ENCODE results near the gene BMP5.

- TF ChIP-seq POLR2AphosphoS5 (IDR thresholded peaks at IDR 0.05), result no peak
- TF ChIP-seq CTCF (IDR thresholded peaks at IDR 0.05), result no peak
- no peak for TF ChIP-seq EP300 (IDR thresholded peaks at IDR 0.05)
- TF ChIP-seq POLR2A (IDR thresholded peaks at IDR 0.05), result no peak
These were observed 7.2 kb downstream of the BMP5 start for GRCh38 chr6:55868176-55868575.

Data from suprapubic skin (tissue), 4 donors.